B cell (primary cell): ENCODE measurements around the gene CUTC. TPM values are rescaled to one million over a fixed set of nuclear protein-coding genes. Genes with fewer than 3 reads are reported as not detected.

Experiments
- ATAC-seq: fragments of 200-7000 bp; cut with Tn5 transposase; one replicate; pipeline ENCODE4 v1.10.0; 2021; ENCODE audit warnings: low read depth, mild to moderate bottlenecking, moderate number of reproducible peaks, moderate library complexity
- CTCF ChIA-PET: fragments of 350-600 bp; sonication (Branson Sonifier 250); formaldehyde crosslinking; loops from one replicate; lab custom pipeline; 2021; ENCODE audit warnings: antibody characterized with exemption, inconsistent platforms; lab: Charles Lee
- POLR2A ChIA-PET: fragments of 350-600 bp; sonication (Branson Sonifier 250); formaldehyde crosslinking; loops from one replicate; lab custom pipeline; 2021; ENCODE audit warnings: antibody characterized with exemption; lab: Charles Lee
- DNase-seq: peaks from one replicate; pipeline ENCODE4 v3.0.0; 2013
- H2AFZ ChIP-seq: 2 replicates; pipeline ENCODE4 v1.6.1; 2012; ENCODE audit warnings: mild to moderate bottlenecking, low read depth, low read length; ENCODE audit not compliant: insufficient read depth, poor library complexity, severe bottlenecking
- H3K27ac ChIP-seq, 2 donors: 1 replicate in 1 of 2; 2 replicates in 1 of 2; pipeline ENCODE4 v1.5.1; 2012 to 2013; ENCODE audit warnings: low read length in 2 of 2, mild to moderate bottlenecking in 2 of 2, moderate library complexity in 1 of 2
- H3K27me3 ChIP-seq, 4 experiments: fragments of 200-600 bp in 1 of 4; sonication (generic) in 1 of 4; replicated peaks in 1 of 4; 1 replicate in 2 of 4; 2 replicates in 2 of 4; pipeline versions ENCODE4 v1.6.1 to v1.7.0; 2013 to 2016; ENCODE audit warnings: low read length in 3 of 4, mild to moderate bottlenecking in 2 of 4, mixed read lengths in 1 of 4, moderate library complexity in 1 of 4; ENCODE audit not compliant: insufficient read depth in 4 of 4, control insufficient read depth in 3 of 4; ENCODE audit errors: control extremely low read depth in 1 of 4
- H3K36me3 ChIP-seq, 2 experiments: replicated peaks in 1 of 2; 1 replicate in 1 of 2; 2 replicates in 1 of 2; pipeline versions ENCODE4 v1.6.1 to v1.7.1; 2013; ENCODE audit warnings: low read length in 1 of 2; ENCODE audit not compliant: insufficient read depth in 2 of 2, control insufficient read depth in 1 of 2; ENCODE audit errors: control extremely low read depth in 1 of 2, extremely low read depth in 1 of 2
- H3K4me1 ChIP-seq, 2 donors: fragments of 200-600 bp in 1 of 2; sonication (generic) in 1 of 2; 1 replicate in 1 of 2; 2 replicates in 1 of 2; pipeline versions ENCODE4 v1.5.1 to v1.6.1; 2013 to 2017; ENCODE audit warnings: low read length in 2 of 2; ENCODE audit not compliant: control insufficient read depth in 2 of 2, insufficient read depth in 2 of 2
- H3K4me2 ChIP-seq: replicated peaks from 2 replicates; pipeline ENCODE3; 2012; ENCODE audit warnings: mild to moderate bottlenecking, low read depth, low read length; ENCODE audit not compliant: poor library complexity, severe bottlenecking
- H3K4me3 ChIP-seq, 5 experiments: fragments of 200-600 bp in 1 of 5; sonication (generic) in 1 of 5; 1 replicate in 3 of 5; 2 replicates in 2 of 5; pipeline versions ENCODE4 v1.5.1 to v1.7.0; 2011 to 2016; ENCODE audit warnings: low read length in 4 of 5, mild to moderate bottlenecking in 4 of 5, low read depth in 2 of 5, control low read depth in 1 of 5, moderate library complexity in 1 of 5; ENCODE audit not compliant: insufficient read depth in 1 of 5; ENCODE audit errors: control extremely low read depth in 1 of 5, extremely low read depth in 1 of 5
- H3K79me2 ChIP-seq: fragments of 200-600 bp; sonication (generic); one replicate; pipeline ENCODE4 v1.6.0; 2016; ENCODE audit warnings: low read length; ENCODE audit not compliant: control insufficient read depth, insufficient read depth
- H3K9ac ChIP-seq: fragments of 200-600 bp; sonication (generic); 2 replicates; pipeline ENCODE4 v1.6.1; 2017; ENCODE audit warnings: mild to moderate bottlenecking, low read length, moderate library complexity
- H3K9me3 ChIP-seq, 3 donors: one replicate each; pipeline versions ENCODE4 v1.6.1 to v1.7.1; 2013; ENCODE audit warnings: low read length in 2 of 3; ENCODE audit not compliant: control insufficient read depth in 2 of 3, insufficient read depth in 1 of 3; ENCODE audit errors: control extremely low read depth in 1 of 3
- H4K20me1 ChIP-seq: 2 replicates; pipeline ENCODE4 v1.6.0; 2012; ENCODE audit warnings: mild to moderate bottlenecking, low read length; ENCODE audit not compliant: insufficient read depth, control insufficient read depth, poor library complexity, severe bottlenecking
- H3K27ac Mint-ChIP-seq: one replicate; pipeline ENCODE4 v1.8.0; 2021; ENCODE audit warnings: mixed read lengths
- H3K27me3 Mint-ChIP-seq: one replicate; pipeline ENCODE4 v1.8.0; 2021; ENCODE audit warnings: mixed read lengths
- H3K4me1 Mint-ChIP-seq: one replicate; pipeline ENCODE4 v1.8.0; 2021; ENCODE audit warnings: mixed read lengths
- H3K4me3 Mint-ChIP-seq: one replicate; pipeline ENCODE4 v1.8.0; 2021; ENCODE audit warnings: mixed read lengths
- H3K9me3 Mint-ChIP-seq: one replicate; pipeline ENCODE4 v1.8.0; 2022; ENCODE audit warnings: mixed read lengths; ENCODE audit not compliant: insufficient read depth
- CTCF ChIP-seq: fragments of 200-600 bp; IDR thresholded peaks from one replicate; pipeline ENCODE4 v1.8.0; 2022; ENCODE audit warnings: antibody characterized with exemption, mild to moderate bottlenecking
- EZH2 ChIP-seq: IDR thresholded peaks from 2 replicates; pipeline ENCODE4 v1.6.1; 2012; ENCODE audit warnings: borderline replicate concordance, low read depth, mild to moderate bottlenecking, moderate library complexity, low read length; ENCODE audit not compliant: insufficient read depth, poor library complexity, severe bottlenecking
- WGBS: methylation state at CpG from one replicate; pipeline ENCODE4 v1.1.5; 2013; ENCODE audit warnings: missing lambda C conversion rate; ENCODE audit not compliant: insufficient coverage; 5-methylcytosine and 5-hydroxymethylcytosine counted together
- intact Hi-C: fragments of 100-400 bp; cut with micrococcal nuclease; formaldehyde crosslinking; loops from one replicate; pipeline ENCODE4 v1.10.0; 2022
- polyA plus RNA-seq: library from polyadenylated mRNA; depleted of rRNA; stranded (reverse); fragments of >200 nt; gene quantifications from 2 replicates; pipeline ENCODE4 v1.2.3, GENCODE V29; 2012
- total RNA-seq, 2 donors: library from RNA; stranded (reverse); fragments of 120-200 nt in 1 of 2; gene quantifications; 1 replicate in 1 of 2; 2 replicates in 1 of 2; pipeline versions ENCODE4 v1.2.3 to v1.2.4, GENCODE V29; 2013 to 2022

CUTC gene
- total and polyA plus RNA-seq, 2 donors (not counting 1 experiment from before 2014, with no cell fraction given), result 22.8 to 33.3 TPM

- POLR2A ChIA-PET, result no interaction called here
- Histone ChIP-seq H3K79me2 (no peaks in the 10 kb centered on the region), H3K27ac (no peak overlapping the region), H3K4me2 (no peak overlapping the region), H2AFZ (no peak overlapping the region), H3K36me3 (no peaks in the 10 kb centered on the region), H4K20me1 (no peaks in the 10 kb centered on the region), H3K9me3 (no peaks in the 10 kb centered on the region), H3K27me3 (no peaks in the 10 kb centered on the region), H3K4me1 (no peaks in the 10 kb centered on the region), H3K9ac (no peak overlapping the region), H3K4me3 (no peak overlapping the region)
- Mint-ChIP-seq H3K9me3 (no peaks in the 10 kb centered on the region), H3K27me3 (no peaks in the 10 kb centered on the region), H3K27ac (no peak overlapping the region), H3K4me1 (no peaks in the 10 kb centered on the region), H3K4me3 (no peak overlapping the region)
- 96% methylated on average over 6 of the region's 6 CpGs for WGBS
- TF ChIP-seq EZH2 (no peak), CTCF (no peak)
- intact Hi-C loops, result no loop called here
- CTCF ChIA-PET, result interaction anchor here (1.3 kb wide), 1 partner anchor 64 kb away, joined by 3 read pairs; no protein-coding TSS in a partner anchor
- ATAC-seq (no peak), DNase-seq (no peak)
These were observed 64.9 kb downstream of the CUTC start for GRCh38 chr10:99796928-99797327.

GRCh38 chr10:99798031-99798430, 66.0 kb downstream of the CUTC start:
- Mint-ChIP-seq H3K27ac (no peak overlapping the region), H3K4me1 (no peaks in the 10 kb centered on the region), H3K9me3 (no peaks in the 10 kb centered on the region), H3K4me3 (no peak overlapping the region), H3K27me3 (no peaks in the 10 kb centered on the region)
- no peak for TF ChIP-seq CTCF
- no peak for TF ChIP-seq EZH2
- Histone ChIP-seq H2AFZ (no peak overlapping the region), H3K27ac (no peak overlapping the region), H3K4me2 (no peak overlapping the region), H4K20me1 (no peaks in the 10 kb centered on the region), H3K27me3 (no peaks in the 10 kb centered on the region), H3K9ac (no peak overlapping the region), H3K4me3 (no peak overlapping the region), H3K79me2 (no peaks in the 10 kb centered on the region), H3K9me3 (no peaks in the 10 kb centered on the region), H3K4me1 (no peaks in the 10 kb centered on the region), H3K36me3 (no peaks in the 10 kb centered on the region)
- POLR2A ChIA-PET, result no interaction called here
- ATAC-seq (no peak), DNase-seq (no peak)
- 92% methylated on average over 4 of the region's 4 CpGs for WGBS
- intact Hi-C loops, result no loop called here
- CTCF ChIA-PET, result interaction anchor here (1.3 kb wide), 1 partner anchor 65 kb away, joined by 3 read pairs; no protein-coding TSS in a partner anchor
